Fibroblast of villous mesenchyme (primary cell): ENCODE measurements around the gene NAV3. TPM values are rescaled to one million over a fixed set of nuclear protein-coding genes. Genes with fewer than 3 reads are reported as not detected.

ENCODE experiments used
- DNase-seq: peaks from one replicate; pipeline ENCODE4 v3.0.0-alpha.2; 2010; ENCODE audit warnings: low read depth
- H3K4me3 ChIP-seq: 2 replicates; pipeline ENCODE4 v1.5.1; 2011; ENCODE audit warnings: low read depth, mild to moderate bottlenecking, low read length
- total RNA-seq: library from RNA; depleted of rRNA; stranded (reverse); fragments of >200 nt; gene quantifications from 2 replicates; pipeline ENCODE4 v1.2.3, GENCODE V29; 2012
- TF ChIP-seq, protein P1 (sequence below): IDR thresholded peaks from 2 replicates; pipeline ENCODE4 v1.5.1; 2012; ENCODE audit warnings: low read depth, mild to moderate bottlenecking, low read length; ENCODE audit not compliant: insufficient read depth

Gene NAV3
- total RNA-seq, 1 donor, result 206 TPM

DNA sequence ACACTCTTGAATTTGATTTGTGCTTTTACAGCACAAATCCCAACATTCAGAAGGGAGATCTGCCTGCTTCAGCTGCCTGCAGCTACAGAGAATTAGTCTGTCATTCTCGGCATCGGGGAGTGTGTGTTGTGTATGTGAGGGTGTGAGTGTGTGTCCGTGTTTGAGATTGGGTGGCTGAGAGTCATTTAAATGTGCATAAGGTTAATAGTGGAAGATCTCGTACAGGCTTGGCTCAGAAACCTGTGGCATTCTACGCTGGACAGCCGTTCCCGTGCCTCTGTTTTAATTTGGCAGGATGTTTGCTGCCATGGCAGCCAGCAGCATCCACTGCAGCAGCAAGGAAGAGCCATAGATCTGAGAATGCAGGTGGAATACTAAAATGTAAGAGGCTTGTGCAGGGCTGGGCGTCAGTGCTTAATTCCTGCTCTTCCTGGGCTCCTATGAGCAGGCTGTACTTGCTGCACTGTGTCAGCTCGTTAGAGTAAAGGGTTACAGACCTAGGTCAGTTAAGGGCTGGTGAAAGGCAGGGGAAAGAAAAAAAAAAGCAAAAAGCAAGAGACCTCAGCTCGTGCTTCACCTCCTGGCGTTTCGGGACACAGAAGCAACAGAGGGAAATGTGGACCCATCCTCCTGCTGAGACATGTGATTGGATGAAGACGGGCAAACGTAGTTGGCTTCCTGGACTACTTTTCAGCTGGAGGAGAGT is 205.4 kb downstream of the NAV3 start:
- TF ChIP-seq, protein P1, sequence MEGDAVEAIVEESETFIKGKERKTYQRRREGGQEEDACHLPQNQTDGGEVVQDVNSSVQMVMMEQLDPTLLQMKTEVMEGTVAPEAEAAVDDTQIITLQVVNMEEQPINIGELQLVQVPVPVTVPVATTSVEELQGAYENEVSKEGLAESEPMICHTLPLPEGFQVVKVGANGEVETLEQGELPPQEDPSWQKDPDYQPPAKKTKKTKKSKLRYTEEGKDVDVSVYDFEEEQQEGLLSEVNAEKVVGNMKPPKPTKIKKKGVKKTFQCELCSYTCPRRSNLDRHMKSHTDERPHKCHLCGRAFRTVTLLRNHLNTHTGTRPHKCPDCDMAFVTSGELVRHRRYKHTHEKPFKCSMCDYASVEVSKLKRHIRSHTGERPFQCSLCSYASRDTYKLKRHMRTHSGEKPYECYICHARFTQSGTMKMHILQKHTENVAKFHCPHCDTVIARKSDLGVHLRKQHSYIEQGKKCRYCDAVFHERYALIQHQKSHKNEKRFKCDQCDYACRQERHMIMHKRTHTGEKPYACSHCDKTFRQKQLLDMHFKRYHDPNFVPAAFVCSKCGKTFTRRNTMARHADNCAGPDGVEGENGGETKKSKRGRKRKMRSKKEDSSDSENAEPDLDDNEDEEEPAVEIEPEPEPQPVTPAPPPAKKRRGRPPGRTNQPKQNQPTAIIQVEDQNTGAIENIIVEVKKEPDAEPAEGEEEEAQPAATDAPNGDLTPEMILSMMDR, result no peak
- H3K4me3 ChIP-seq, result peak overlapping the region; percentile 31
- DNase-seq, result peak; percentile 51

DNA sequence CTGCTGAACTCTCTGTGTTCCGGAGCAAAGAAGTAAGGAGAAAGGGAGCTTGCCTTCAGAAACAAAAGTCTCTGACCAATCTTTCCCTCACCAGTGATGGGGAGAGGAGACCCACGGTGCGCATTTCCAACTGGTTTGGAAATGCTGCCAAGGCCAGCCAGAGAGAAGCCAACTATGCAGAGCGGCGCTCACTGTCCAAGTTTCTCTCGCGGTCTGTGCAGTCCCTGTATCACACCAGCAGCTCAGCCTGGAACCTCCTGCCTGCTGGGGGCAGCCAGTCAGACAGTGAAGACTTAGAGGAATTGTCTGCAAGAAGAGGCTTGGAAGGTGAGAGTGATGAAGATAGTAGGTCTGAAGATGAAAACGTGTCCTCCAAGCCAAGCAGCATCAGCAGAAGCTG is 206.2 kb downstream of the NAV3 start:
- DNase-seq, result no peak
- TF ChIP-seq, protein P1, result no peak
- H3K4me3 ChIP-seq, result no peak overlapping the region

DNA sequence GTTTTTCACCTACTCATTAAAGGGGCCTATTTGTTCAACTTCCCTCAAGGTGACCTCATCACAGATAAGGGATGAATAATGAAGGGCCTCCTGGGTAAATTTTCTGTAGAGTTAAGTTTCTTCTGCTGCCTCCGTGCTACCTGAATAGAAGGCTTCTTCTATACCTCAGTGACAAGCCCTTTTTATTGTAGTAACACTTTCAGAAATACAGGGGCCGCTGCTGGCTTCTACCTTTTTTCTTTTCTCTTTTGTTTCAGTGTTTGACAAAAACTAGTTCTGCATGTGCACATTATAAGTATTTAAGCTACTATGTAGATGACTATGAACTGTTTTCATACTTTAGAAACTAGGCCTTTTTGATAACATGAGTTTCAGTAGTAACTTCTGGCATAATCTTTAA is 207.0 kb downstream of the NAV3 start:
- TF ChIP-seq, protein P1, result no peak
- no peak overlapping the region for H3K4me3 ChIP-seq
- DNase-seq, result no peak

DNA sequence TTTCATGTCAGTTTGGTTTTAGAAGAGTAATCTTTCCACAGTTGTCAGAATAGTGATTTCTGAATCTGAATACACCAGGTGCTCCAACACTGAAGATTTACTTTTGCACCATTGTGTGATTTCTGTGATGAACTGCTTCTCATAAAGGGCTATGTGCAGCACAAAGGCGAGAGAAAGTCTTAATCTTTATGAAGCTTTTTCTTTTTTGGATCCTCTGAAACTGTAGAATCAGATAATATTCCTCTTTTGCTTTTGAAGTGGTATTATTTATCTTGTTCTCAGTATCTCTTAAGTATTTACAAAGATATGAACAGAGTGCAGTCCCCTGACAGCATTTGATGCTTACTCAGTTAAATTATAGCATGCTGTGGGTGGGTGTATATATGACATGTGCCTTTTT is 207.8 kb downstream of the NAV3 start:
- no peak for DNase-seq
- no peak overlapping the region for H3K4me3 ChIP-seq
- TF ChIP-seq, protein P1, result no peak

DNA sequence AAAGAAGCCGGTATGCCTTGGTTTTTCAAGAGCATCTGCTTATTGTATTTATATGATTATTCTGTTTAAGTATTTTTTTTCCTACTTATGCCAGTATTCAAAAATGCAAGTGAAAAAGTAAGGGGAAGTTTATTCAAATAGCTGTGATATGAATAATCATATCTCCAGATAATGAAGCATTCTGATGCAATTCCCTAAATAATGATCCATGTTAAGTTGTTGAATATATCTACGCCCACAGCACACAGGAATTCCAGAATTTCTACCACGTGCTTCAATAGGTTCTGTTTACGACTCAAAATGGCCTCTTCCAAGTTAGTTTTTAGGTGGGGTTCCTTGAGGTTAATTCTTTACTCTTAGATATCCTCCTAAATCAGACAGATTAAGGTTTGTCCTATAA is 208.3 kb downstream of the NAV3 start:
- H3K4me3 ChIP-seq, result no peak overlapping the region
- DNase-seq, result no peak
- TF ChIP-seq, protein P1, result no peak

DNA sequence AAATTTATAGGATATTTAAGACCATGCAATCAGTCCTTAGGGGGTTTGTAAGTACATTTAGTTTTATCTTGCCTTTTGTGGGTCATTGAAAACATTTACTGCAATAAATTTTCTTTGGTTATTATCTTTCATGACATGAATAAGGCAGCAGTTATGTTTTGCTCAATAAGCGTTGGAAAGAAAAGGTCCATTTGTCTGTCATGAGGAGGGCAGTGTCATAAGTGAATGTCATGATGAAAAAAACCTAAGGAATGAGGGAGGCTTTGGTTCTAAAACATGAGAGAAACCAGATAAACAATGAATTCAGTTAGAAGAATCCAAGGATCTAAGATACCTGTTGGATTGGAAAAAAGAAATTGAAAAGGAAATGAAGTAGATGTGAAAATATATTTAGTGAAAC is 209.4 kb downstream of the NAV3 start:
- TF ChIP-seq, protein P1, result no peak
- no peak overlapping the region for H3K4me3 ChIP-seq
- peak; percentile 30 for DNase-seq

DNA sequence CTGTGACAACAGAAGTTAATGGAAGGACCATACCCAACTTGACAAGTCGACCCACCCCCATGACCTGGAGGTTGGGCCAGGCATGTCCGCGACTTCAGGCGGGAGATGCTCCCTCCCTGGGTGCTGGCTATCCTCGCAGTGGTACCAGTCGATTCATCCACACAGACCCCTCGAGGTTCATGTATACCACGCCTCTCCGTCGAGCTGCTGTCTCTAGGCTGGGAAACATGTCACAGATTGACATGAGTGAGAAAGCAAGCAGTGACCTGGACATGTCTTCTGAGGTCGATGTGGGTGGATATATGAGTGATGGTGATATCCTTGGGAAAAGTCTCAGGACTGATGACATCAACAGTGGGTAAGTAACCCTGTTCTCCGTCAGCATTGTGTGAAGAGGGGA is 220.1 kb downstream of the NAV3 start:
- no peak for DNase-seq
- H3K4me3 ChIP-seq, result no peak overlapping the region
- TF ChIP-seq, protein P1, result no peak
